ENCODE results near the gene SSH2.

- TF ChIP-seq EZH2 (IDR thresholded peaks at IDR 0.05; ENCODE audit: borderline replicate concordance, low read length) = no peak
- TF ChIP-seq, protein P1, sequence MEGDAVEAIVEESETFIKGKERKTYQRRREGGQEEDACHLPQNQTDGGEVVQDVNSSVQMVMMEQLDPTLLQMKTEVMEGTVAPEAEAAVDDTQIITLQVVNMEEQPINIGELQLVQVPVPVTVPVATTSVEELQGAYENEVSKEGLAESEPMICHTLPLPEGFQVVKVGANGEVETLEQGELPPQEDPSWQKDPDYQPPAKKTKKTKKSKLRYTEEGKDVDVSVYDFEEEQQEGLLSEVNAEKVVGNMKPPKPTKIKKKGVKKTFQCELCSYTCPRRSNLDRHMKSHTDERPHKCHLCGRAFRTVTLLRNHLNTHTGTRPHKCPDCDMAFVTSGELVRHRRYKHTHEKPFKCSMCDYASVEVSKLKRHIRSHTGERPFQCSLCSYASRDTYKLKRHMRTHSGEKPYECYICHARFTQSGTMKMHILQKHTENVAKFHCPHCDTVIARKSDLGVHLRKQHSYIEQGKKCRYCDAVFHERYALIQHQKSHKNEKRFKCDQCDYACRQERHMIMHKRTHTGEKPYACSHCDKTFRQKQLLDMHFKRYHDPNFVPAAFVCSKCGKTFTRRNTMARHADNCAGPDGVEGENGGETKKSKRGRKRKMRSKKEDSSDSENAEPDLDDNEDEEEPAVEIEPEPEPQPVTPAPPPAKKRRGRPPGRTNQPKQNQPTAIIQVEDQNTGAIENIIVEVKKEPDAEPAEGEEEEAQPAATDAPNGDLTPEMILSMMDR (conservative IDR thresholded peaks at IDR 0.05 in 1 of 2, IDR thresholded peaks at IDR 0.05 in 1 of 2; ENCODE audit: extremely low read depth in 1 of 2, insufficient read depth in 1 of 2, low read depth in 1 of 2, low read length in 2 of 2) = no peak
These were observed 24.7 kb downstream of the SSH2 start for GRCh38 chr17:29905086-29905878.

Measured in mammary epithelial cell (primary cell).